ENCODE results near the gene FCHSD2. TPM values are rescaled to one million over a fixed set of nuclear protein-coding genes. Genes with fewer than 3 reads are reported as not detected.

Gene FCHSD2
- total and polyA plus RNA-seq, 2 of the 13 experiments (the other 11 are each of a cell fraction or from before 2014, with no cell fraction given) = 20.5 to 24.8 TPM

DNA sequence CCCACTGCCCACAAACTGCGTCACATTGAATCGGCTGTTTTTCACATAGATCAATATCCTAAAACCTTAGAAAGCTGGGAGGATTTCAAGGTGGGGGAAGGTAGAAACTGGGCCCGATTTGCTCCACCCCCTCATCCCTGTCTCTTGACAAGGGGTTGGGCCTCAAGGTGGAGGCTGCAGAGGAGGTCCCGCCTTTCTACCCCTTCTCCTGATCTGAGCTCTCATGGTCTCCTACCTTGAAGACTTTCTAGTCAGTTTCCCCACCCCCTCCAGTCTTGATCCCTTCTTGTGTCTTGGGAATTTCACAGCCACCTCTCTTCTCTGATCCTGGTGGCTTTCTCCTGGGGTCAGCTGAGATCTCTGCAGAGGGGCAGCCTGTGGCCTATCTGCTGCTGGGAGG is 343.8 kb downstream of the FCHSD2 start:
- Histone ChIP-seq H3K27ac (ENCODE audit: extremely low read length, insufficient read depth, low read length) (no peak overlapping the region), H3K9me3 (ENCODE audit: low read length) (no peaks in the 10 kb centered on the region), H3K4me2 (ENCODE audit: low read depth, low read length) (no peak overlapping the region), H3K79me2 (ENCODE audit: insufficient read depth, low read length) (no peaks in the 10 kb centered on the region), H3K36me3 (replicated peaks in 1 of 2; ENCODE audit: control insufficient read depth in 1 of 2, insufficient read depth in 2 of 2, low read length in 2 of 2) (no peaks in the 10 kb centered on the region), H3K9ac (ENCODE audit: insufficient read depth, low read depth, low read length) (no peak overlapping the region), H3K4me3 (replicated peaks in 1 of 3; ENCODE audit: insufficient read depth in 1 of 3, low read depth in 2 of 3, low read length in 3 of 3) (no peak overlapping the region), H2AFZ (ENCODE audit: low read length) (no peak overlapping the region), H3K4me1 (ENCODE audit: insufficient read depth, low read length) (peaks cover 13% of the 10 kb centered on the region), H4K20me1 (ENCODE audit: insufficient read depth, low read length) (no peaks in the 10 kb centered on the region), H3K27me3 (ENCODE audit: control insufficient read depth in 1 of 2, insufficient read depth in 2 of 2, low read length in 2 of 2) (no peaks in the 10 kb centered on the region)
- intact Hi-C loops (cut with micrococcal nuclease; ENCODE audit: unreplicated experiment) = no loop called here
- no TSS peak for BruUV-seq (replicated peaks)
- in situ Hi-C loops (cut with HindIII; ENCODE audit: extremely low pct_ligation_motif_present, low pct_unique_long_range_greater_than_20kb) = no loop called here
- TF ChIP-seq ZNF781 (CRISPR knock-in tag; IDR thresholded peaks at IDR 0.05; ENCODE audit: borderline replicate concordance, not compliant biosample characterization) = no peak
- TF ChIP-seq, protein P1, sequence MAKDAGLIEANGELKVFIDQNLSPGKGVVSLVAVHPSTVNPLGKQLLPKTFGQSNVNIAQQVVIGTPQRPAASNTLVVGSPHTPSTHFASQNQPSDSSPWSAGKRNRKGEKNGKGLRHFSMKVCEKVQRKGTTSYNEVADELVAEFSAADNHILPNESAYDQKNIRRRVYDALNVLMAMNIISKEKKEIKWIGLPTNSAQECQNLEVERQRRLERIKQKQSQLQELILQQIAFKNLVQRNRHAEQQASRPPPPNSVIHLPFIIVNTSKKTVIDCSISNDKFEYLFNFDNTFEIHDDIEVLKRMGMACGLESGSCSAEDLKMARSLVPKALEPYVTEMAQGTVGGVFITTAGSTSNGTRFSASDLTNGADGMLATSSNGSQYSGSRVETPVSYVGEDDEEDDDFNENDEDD (CRISPR knock-in tag; IDR thresholded peaks at IDR 0.05; ENCODE audit: borderline replicate concordance) = no peak
- no peak for DNase-seq (ENCODE audit: low spot score)
- WGBS (ENCODE audit: low lambda C conversion rate) = 54% methylated on average over 4 of the region's 4 CpGs
- CTCF ChIA-PET (ENCODE audit: low intra/inter-chr PET ratio, low total read pairs) = no interaction called here
- no peak for ATAC-seq
- POLR2A ChIA-PET = no interaction called here
- FAIRE-seq = no peak

DNA sequence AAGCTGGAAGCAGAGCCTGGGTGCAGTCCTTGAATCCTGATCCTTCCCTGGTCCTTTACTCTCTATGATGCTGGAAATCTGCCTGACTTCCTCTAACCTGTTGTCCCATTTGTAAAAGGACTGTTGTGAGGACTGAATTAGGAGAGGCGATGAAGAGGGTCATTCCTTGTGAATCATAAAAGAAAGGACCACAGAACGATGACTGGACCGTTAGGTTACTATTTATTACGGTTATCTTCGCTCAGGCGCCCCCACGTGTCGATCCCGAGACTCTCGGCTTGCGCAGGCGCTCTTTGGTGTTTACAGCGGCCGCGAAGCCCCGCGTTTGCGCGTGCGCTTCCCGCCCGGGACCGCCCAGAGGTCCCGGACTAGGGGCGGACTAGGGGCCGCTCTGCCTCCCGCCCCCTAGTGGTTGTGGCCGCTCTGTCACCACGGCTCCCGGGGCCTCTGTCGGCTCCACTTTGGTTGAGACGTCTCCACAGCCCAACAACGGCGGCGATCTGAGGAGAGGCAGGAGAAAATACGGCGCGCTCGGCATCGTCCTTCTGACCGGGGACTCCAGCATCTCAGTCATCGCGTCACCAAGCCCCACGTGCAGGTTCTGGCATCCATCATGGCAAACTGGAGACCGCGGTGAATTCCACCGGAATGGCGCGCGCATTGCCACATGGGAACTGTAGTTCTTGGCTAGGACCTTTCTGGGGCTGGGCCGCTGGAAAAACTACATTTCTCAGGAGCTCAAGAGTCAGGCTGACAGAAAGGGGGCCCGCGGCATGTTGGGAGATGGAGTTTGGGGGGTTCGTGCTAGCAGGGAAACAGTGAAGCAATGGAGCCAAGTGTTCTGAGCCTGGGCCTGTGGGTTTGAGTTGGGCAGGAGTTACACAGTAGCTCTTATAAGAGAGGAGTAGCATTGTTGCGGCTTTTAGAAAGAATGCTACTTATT is 348.4 kb downstream of the FCHSD2 start, which contains the start of gene STARD10:
STARD10 (minus strand) TSS at position 623 of the 943 bp plus-strand sequence. CDS start 12,866 bp downstream, outside the sequence.
- Histone ChIP-seq H3K36me3 (replicated peaks in 1 of 2; ENCODE audit: control insufficient read depth in 1 of 2, insufficient read depth in 2 of 2, low read length in 2 of 2) (no peaks in the 10 kb centered on the region), H3K9me3 (ENCODE audit: low read length) (no peaks in the 10 kb centered on the region), H3K4me1 (ENCODE audit: insufficient read depth, low read length) (peaks cover 55% of the 10 kb centered on the region), H3K27ac (ENCODE audit: extremely low read length, insufficient read depth, low read length) (peak within 1 kb of the TSS; percentile 65), H3K4me3 (replicated peaks in 1 of 3; ENCODE audit: insufficient read depth in 1 of 3, low read depth in 2 of 3, low read length in 3 of 3) (peak within 1 kb of the TSS; percentile 71 to 80 (median 76)), H3K9ac (ENCODE audit: insufficient read depth, low read depth, low read length) (peak within 1 kb of the TSS; percentile 60), H4K20me1 (ENCODE audit: insufficient read depth, low read length) (no peaks in the 10 kb centered on the region), H3K27me3 (ENCODE audit: control insufficient read depth in 1 of 2, insufficient read depth in 2 of 2, low read length in 2 of 2) (no peaks in the 10 kb centered on the region), H3K4me2 (ENCODE audit: low read depth, low read length) (peak within 1 kb of the TSS; percentile 95), H2AFZ (ENCODE audit: low read length) (peak within 1 kb of the TSS; percentile 43), H3K79me2 (ENCODE audit: insufficient read depth, low read length) (no peaks in the 10 kb centered on the region)
- 1% methylated on average over 32 of the region's 55 CpGs for WGBS (ENCODE audit: low lambda C conversion rate)
- FAIRE-seq (peak; percentile 83), ATAC-seq (peak; percentile 87), DNase-seq (ENCODE audit: low spot score) (peak; percentile 90)
- in situ Hi-C loops (cut with HindIII; ENCODE audit: extremely low pct_ligation_motif_present, low pct_unique_long_range_greater_than_20kb) = loop anchor here (5.0 kb wide), 1 partner anchor 41 kb away; the partner anchor contains the start of gene ARAP1
- ChIA-PET CTCF (ENCODE audit: low intra/inter-chr PET ratio, low total read pairs) (interaction anchor here (1.4 to 2.9 kb wide), 5 partner anchors 11 to 68 kb away, joined by 6 to 27 read pairs (median 7); no protein-coding TSS in a partner anchor), POLR2A (interaction anchor here (0.6 to 3.9 kb wide), 17 partner anchors 9 to 384 kb away, joined by 3 to 103 read pairs (median 4); no protein-coding TSS in a partner anchor)
- BruUV-seq (replicated peaks) = TSS peak; percentile 83
- intact Hi-C loops (cut with micrococcal nuclease; ENCODE audit: unreplicated experiment) = loop anchor here (1.0 to 2.0 kb wide), 4 partner anchors 19 to 68 kb away; no protein-coding TSS in a partner anchor
- TF ChIP-seq, protein P2, sequence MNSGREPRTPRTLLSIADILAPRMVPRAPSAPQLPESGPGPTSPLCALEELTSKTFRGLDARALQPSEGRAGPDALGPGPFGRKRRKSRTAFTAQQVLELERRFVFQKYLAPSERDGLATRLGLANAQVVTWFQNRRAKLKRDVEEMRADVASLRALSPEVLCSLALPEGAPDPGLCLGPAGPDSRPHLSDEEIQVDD (CRISPR knock-in tag; IDR thresholded peaks at IDR 0.05; ENCODE audit: borderline replicate concordance) = no peak
- no peak for TF ChIP-seq ZNF260 (CRISPR knock-in tag; IDR thresholded peaks at IDR 0.05; ENCODE audit: borderline replicate concordance, low read depth)
- TF ChIP-seq ZNF383 (CRISPR knock-in tag; IDR thresholded peaks at IDR 0.05; ENCODE audit: borderline replicate concordance) = no peak
- TF ChIP-seq ZNF577 (CRISPR knock-in tag; IDR thresholded peaks at IDR 0.05; ENCODE audit: borderline replicate concordance, low read depth) = no peak
- no peak for TF ChIP-seq SYNCRIP (IDR thresholded peaks at IDR 0.05; ENCODE audit: insufficient read depth, low read depth, low read length)
- TF ChIP-seq TP53 (CRISPR knock-in tag; conservative IDR thresholded peaks at IDR 0.05) = no peak
- TF ChIP-seq, protein P3, sequence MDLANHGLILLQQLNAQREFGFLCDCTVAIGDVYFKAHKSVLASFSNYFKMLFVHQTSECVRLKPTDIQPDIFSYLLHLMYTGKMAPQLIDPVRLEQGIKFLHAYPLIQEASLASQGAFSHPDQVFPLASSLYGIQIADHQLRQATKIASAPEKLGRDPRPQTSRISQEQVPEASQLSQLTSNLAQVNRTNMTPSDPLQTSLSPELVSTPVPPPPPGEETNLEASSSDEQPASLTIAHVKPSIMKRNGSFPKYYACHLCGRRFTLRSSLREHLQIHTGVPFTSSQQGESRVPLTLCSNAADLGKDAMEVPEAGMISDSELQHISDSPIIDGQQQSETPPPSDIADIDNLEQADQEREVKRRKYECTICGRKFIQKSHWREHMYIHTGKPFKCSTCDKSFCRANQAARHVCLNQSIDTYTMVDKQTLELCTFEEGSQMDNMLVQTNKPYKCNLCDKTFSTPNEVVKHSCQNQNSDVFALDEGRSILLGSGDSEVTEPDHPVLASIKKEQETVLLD (CRISPR knock-in tag; IDR thresholded peaks at IDR 0.05; ENCODE audit: low read depth) = no peak
